Nephron progenitor cell (in vitro differentiated cells): ENCODE results near the gene ANKDD1B.

Experiments used
- DNase-seq: peaks from one replicate; pipeline ENCODE4 v3.0.0; 2021
- H3K27ac Mint-ChIP-seq: 2 replicates; pipeline ENCODE4 v1.8.0; 2021; ENCODE audit warnings: mild to moderate bottlenecking, moderate library complexity, mixed read lengths
- H3K27me3 Mint-ChIP-seq: 2 replicates; pipeline ENCODE4 v1.8.0; 2021; ENCODE audit warnings: mild to moderate bottlenecking, low read depth, mixed read lengths; ENCODE audit not compliant: poor library complexity
- H3K36me3 Mint-ChIP-seq: 2 replicates; pipeline ENCODE4 v1.8.0; 2021; ENCODE audit warnings: low read depth, mixed read lengths
- H3K4me1 Mint-ChIP-seq: 2 replicates; pipeline ENCODE4 v1.8.0; 2021; ENCODE audit warnings: mixed read lengths
- H3K4me3 Mint-ChIP-seq: 2 replicates; pipeline ENCODE4 v1.8.0; 2021; ENCODE audit warnings: mild to moderate bottlenecking, moderate library complexity, mixed read lengths
- H3K9me3 Mint-ChIP-seq: 2 replicates; pipeline ENCODE4 v1.8.0; 2021; ENCODE audit warnings: mild to moderate bottlenecking, moderate library complexity, mixed read lengths
- TF ChIP-seq, protein P1 (sequence below): fragments of 200-600 bp; sonication (generic); IDR thresholded peaks from 2 replicates; pipeline ENCODE4 v1.5.0; 2021; ENCODE audit warnings: antibody characterized with exemption

Gene ANKDD1B

DNA sequence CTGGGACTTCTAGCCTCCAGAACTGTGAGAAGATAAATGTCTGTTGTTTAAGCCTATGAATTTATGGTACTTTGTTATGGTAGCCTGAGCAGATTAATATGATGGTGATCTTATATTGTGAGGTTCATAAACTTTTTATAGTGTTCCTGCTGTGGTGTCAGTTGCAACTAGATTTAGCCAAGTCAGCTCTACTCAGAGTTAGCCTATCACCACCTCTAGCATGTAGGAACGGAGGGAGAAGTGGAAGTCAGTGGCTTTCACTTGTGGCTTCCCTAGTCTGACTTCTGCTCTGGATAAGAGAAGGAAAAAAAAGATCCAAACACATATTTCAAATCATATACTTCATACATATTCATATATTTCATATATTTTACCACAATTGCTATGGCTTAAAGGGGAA lies 99.4 kb downstream of the ANKDD1B start:
- Mint-ChIP-seq H3K27me3 (no peaks in the 10 kb centered on the region), H3K9me3 (no peaks in the 10 kb centered on the region), H3K27ac (no peak overlapping the region), H3K36me3 (peaks cover 24% of the 10 kb centered on the region), H3K4me3 (no peak overlapping the region), H3K4me1 (peaks cover 12% of the 10 kb centered on the region)
- DNase-seq, result no peak
- TF ChIP-seq, protein P1, sequence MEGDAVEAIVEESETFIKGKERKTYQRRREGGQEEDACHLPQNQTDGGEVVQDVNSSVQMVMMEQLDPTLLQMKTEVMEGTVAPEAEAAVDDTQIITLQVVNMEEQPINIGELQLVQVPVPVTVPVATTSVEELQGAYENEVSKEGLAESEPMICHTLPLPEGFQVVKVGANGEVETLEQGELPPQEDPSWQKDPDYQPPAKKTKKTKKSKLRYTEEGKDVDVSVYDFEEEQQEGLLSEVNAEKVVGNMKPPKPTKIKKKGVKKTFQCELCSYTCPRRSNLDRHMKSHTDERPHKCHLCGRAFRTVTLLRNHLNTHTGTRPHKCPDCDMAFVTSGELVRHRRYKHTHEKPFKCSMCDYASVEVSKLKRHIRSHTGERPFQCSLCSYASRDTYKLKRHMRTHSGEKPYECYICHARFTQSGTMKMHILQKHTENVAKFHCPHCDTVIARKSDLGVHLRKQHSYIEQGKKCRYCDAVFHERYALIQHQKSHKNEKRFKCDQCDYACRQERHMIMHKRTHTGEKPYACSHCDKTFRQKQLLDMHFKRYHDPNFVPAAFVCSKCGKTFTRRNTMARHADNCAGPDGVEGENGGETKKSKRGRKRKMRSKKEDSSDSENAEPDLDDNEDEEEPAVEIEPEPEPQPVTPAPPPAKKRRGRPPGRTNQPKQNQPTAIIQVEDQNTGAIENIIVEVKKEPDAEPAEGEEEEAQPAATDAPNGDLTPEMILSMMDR, result no peak

DNA sequence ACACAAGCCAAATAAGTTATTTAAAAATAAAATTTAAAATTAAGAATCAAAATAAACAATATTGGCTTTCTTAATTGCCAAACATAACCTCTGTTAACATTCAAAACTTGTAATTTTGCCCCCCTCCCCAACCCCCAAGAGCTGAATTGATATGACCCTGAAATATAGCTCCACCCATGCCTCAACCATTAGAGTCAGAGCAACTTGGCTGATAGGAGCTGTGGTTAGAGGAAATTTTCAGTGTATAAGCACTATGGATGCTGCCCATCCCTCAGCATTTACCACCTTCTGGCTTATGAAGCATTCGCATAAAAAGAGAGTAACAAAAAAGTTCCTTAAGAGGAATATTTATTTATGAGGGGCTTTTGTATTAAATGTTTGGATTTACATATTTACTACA lies 99.9 kb downstream of the ANKDD1B start:
- TF ChIP-seq, protein P1, result no peak
- H3K4me1 Mint-ChIP-seq, result peaks cover 17% of the 10 kb centered on the region
- DNase-seq, result no peak
- peaks cover 24% of the 10 kb centered on the region for H3K36me3 Mint-ChIP-seq
- no peak overlapping the region for H3K27ac Mint-ChIP-seq
- no peaks in the 10 kb centered on the region for H3K27me3 Mint-ChIP-seq
- H3K4me3 Mint-ChIP-seq, result no peak overlapping the region
- no peaks in the 10 kb centered on the region for H3K9me3 Mint-ChIP-seq

- no peak for DNase-seq
- Mint-ChIP-seq H3K27me3 (no peaks in the 10 kb centered on the region), H3K27ac (no peak overlapping the region), H3K36me3 (peaks cover 24% of the 10 kb centered on the region), H3K4me3 (no peak overlapping the region), H3K4me1 (peaks cover 22% of the 10 kb centered on the region), H3K9me3 (no peaks in the 10 kb centered on the region)
- TF ChIP-seq, protein P1, result no peak
Measured at GRCh38 chr5:75712091-75712490, 100.8 kb downstream of the ANKDD1B start.

DNA sequence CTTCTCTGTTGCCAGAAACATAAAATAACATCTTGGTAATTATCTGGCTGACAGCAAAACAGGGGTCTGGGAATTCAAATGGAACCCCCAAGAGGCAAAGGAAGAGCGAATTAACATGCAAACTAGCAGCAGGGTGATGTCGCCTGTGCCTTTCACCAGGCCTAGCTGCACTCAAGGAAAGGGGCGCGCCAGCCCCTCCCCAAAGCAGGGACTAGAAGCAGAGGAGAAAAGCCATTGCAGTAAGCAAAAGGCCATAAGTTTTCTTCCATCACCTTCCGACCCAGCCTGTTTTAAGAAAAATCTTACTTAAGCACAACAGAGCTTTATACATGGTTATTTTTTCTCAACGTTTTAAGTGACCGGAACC lies 105.4 kb downstream of the ANKDD1B start:
- peaks cover 22% of the 10 kb centered on the region for H3K4me1 Mint-ChIP-seq
- H3K4me3 Mint-ChIP-seq, result peak overlapping the region; percentile 99
- peak overlapping the region; percentile 99 for H3K27ac Mint-ChIP-seq
- TF ChIP-seq, protein P1, result no peak
- peaks cover 3% of the 10 kb centered on the region for H3K9me3 Mint-ChIP-seq
- DNase-seq, result peak; percentile 31
- H3K27me3 Mint-ChIP-seq, result peaks cover 12% of the 10 kb centered on the region
- H3K36me3 Mint-ChIP-seq, result peaks cover 12% of the 10 kb centered on the region

DNA sequence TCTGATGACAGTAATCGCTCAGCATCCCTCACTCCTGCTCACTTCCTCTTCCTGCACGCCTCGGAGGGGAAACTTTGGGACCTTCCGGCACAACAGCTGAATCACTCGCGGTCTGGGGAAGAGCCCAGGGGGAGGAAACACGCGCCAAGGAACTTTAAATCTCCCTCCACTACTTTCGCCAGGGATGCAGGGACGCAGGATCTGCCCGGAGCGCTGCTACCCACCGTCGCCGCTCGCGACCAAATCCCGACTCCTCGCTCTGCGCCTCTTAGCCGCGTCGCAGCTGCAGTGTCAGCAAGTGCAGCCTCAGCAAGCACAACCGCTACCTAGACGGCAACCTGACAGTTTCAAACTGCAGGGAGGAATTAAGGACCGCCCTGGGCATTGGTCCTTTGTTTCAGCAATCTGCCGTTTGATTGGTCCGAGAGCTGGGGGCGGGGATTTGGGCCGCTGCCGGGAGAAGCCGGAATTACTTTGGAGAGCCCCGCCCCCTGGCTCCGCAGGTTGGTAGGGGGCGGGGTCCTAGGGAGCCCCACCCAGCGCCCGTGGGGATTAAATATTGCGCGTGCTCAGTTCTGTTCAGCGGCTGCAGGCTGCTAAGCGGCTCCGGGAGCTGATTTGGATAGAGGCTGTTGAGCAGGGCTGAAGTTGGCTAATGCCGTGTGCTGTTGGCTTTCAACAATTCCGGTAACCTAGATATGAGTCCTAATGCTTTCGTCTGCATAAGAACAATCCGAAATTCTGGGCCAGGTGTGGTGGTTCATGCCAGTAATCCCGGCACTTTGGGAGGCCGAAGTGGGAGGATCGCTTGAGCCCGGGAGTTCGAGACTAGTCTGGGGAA lies 106.0 kb downstream of the ANKDD1B start, which contains the start of gene POC5:
POC5 (minus strand) TSS at position 356 of the 841 bp plus-strand sequence. CDS start 4,500 bp downstream, outside the sequence.
- H3K9me3 Mint-ChIP-seq, result peaks cover 3% of the 10 kb centered on the region

More for the DNA sequence above, 106.0 kb downstream of the ANKDD1B start, which contains the start of gene POC5:
- Mint-ChIP-seq H3K27ac (peak within 1 kb of the TSS; percentile 99), H3K36me3 (peaks cover 8% of the 10 kb centered on the region), H3K27me3 (peaks cover 16% of the 10 kb centered on the region), H3K4me1 (peaks cover 22% of the 10 kb centered on the region), H3K4me3 (peak within 1 kb of the TSS; percentile 99)
- TF ChIP-seq, protein P1, result no peak
- peak; percentile 99 for DNase-seq
